GM18499 (cell line): Measurements from ENCODE around the gene NOP53.
"Not testable (repeated sequence)": the region's sequence is repeated elsewhere in the genome, so short reads cannot be mapped to it uniquely, and the experiment has no call there.

ENCODE experiments used
- ATAC-seq: cut with Tn5 transposase; IDR thresholded peaks from one replicate; pipeline ENCODE4 v1.9.1; 2021; ENCODE audit warnings: moderate number of reproducible peaks; ENCODE audit not compliant: insufficient read depth, unreplicated experiment

The NOP53 gene

DNA sequence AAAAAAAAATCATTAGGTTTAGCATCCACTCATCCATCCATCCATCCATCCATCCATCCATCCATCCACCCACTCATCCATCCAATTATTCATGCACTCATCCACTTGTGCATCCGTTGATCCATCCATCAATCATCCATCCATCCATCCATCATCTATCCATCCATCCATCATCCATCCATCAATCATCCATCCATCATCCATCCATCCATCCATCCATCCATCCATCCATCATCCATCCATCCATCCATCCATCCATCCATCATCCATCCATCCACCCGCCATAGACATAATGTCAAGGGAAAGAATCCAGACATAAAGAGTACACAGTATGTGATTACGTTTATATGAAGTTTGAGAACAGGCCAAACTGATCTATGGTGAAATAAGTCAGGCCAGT, 24.2 kb downstream of the NOP53 start:
- ATAC-seq = no peak

DNA sequence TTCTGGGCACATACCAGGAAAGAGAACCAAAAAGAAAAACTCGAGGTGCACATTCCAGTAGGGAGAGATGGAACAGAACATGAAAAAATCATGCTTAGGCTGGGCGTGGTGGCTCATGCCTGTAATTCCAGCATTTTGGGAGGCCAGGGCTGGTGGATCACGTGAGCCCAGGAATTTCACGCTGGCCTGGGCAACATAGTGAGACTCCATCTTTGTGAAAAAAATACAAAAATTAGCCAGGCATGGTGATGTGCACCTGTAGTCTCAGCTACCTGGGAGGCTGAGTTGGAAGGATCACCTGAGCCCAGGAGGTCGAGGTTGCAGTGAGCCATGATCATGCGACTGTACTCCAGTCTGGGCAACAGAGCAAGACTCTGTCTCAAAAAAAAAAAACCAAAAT, 25.9 kb downstream of the NOP53 start:
- ATAC-seq = not testable (repeated sequence)

DNA sequence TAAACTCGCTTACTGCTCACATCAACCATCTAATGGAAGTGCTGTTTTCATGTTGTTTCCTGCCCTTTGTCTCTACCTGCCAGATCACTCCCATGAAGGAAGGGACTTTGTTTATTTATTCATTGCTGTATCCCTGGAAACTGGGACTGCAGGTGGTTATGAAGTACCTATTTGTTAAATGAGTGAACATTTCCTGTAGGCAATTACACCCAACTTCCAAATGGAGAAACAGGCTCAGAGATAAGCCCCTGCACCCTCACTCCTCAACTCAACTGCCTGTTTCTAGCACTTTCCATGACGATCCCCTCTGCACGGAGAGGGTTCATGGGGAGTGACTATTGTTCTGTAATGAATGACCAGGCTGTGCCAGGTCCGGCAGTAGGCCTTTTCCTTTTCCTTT, 31.2 kb downstream of the NOP53 start:
- ATAC-seq = no peak

GRCh38 chr19:47777245-47778048, 32.1 kb downstream of the NOP53 start:
- not testable (repeated sequence) for ATAC-seq

- ATAC-seq = no peak
Observed at GRCh38 chr19:47778049-47778953, 33.0 kb downstream of the NOP53 start, which contains the start of gene SELENOW. Gene SELENOW, plus strand, starts transcription at chr19:47778703. Its CDS starts 83 bp downstream, at chr19:47778786.

DNA sequence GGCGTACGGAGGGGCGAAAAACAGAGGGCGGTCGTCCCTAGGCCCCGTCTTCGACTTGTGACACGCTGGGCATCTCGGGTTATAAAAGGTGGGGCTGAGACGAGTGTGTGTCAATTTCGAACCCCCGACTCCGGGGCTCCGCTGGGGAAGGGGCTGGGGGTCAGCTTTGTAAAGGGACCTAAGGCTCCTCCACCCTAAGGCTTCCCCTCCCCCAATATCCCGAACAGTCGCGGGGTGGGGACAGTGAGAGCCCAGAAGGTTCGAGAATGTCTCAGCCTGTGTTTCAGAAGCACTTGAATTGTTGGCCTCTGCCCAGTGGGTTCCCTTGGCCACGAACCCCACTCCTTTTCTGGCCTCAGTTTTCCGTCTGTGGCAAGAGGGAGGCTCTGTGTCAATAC, 33.6 kb downstream of the NOP53 start:
- ATAC-seq = no peak

- no peak for ATAC-seq
Observed at GRCh38 chr19:47779524-47780214, 34.3 kb downstream of the NOP53 start.

GRCh38 chr19:47780215-47780551, 34.8 kb downstream of the NOP53 start:
- ATAC-seq = no peak

- no peak for ATAC-seq
Observed at GRCh38 chr19:47781590-47782262, 36.4 kb downstream of the NOP53 start.

GRCh38 chr19:47786566-47786965, 41.2 kb downstream of the NOP53 start:
- ATAC-seq = no peak

DNA sequence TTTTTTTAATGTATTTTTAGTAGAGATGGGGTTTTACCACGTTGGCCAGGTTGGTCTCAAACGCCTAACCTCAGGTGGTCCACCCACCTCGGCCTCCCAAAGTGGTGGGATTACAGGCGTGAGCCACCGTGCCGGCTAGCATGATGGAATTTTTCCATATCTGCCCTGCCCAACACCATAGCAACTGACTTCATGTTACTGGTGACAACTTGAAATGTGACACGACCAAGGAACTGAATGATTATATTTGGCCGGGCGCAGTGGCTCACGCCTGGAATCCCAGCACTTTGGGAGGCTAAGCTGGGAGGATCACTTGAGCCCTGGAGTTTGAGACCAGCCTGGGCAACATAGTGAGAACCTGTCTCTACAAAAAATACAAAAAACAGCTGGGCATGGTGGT, 42.0 kb downstream of the NOP53 start:
- ATAC-seq = not testable (repeated sequence)

GRCh38 chr19:47789811-47790210, 44.5 kb downstream of the NOP53 start:
- not testable (repeated sequence) for ATAC-seq

GRCh38 chr19:47790398-47790814, 45.1 kb downstream of the NOP53 start:
- no peak for ATAC-seq

DNA sequence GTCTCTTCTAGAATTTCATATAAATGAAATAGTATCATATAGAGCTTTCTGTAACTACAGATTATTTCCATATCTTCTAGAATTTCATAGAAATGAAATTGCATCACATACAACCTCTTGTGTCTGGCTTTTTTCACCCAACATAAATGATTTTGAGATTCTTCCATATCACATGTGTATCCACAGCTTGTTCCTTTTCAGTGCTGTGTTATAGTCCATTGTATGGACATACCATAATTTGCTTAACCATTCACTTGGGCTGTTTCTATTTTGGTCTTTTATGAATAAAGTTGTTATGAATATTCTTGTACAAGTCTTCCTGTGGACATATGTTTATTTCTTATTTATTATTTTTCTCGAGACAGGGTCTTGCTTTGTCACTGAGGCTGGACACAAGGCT, 47.3 kb downstream of the NOP53 start:
- ATAC-seq = no peak

DNA sequence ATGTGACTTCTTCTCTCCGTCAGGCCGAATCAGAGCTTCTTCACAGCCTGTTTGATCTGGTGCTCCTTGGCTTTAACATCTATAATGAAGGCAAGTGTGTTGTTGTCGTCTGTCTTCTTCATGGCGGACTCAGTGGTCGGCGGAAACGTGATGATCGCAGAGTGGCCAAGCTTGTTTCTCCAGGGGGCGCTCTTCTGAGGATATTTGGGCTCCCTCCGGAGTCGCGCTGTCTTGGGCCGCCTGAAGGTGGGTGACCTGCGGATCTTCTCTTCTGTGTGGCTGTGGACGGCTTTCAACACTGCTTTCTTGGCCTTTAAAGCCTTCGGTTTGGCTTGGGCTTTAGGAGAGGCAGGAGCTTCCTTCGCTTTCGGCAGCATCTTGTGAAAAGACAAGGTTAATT, 49.2 kb downstream of the NOP53 start:
- no peak for ATAC-seq

DNA sequence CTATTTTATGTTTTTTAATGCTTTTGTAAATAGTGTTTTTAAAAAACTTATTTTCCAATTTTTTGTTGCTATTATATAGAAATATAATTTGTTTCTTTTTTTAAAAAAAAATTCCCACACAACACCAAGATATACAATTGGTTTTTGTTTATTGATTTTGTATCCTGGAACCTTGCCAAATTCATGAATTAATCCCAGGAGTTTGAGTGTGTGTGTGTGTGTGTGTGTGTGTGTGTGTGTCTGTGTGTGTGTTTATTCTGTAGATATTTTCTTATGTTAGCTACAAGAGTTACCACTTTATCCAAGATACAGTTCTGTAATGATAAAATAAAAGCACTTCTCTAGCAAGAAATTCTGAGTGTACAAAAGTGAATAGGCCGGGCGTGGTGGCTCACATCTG, 51.4 kb downstream of the NOP53 start:
- no peak for ATAC-seq

- no peak for ATAC-seq
Observed at GRCh38 chr19:47797996-47798903, 52.9 kb downstream of the NOP53 start.

DNA sequence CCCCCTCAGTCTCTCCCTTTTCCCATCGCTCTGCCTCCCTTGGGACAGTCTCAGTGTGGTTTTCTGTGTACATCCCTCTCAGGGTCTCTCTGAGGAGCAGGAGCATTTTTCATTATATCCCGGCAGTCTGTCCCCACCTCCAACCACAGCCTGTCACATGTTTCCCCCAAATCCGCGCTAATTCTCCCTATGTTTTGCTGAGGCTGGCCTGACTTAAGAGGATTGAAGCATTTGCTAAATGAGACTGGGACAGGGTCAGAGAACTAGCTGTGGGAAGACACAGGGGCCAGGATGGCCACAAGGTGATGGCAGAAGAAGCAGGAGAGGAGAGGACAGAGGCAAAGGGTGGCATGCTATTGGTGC, 53.5 kb downstream of the NOP53 start:
- no peak for ATAC-seq

- no peak for ATAC-seq
Observed at GRCh38 chr19:47801270-47801669, 55.9 kb downstream of the NOP53 start.
